B cell (primary cell): ENCODE measurements around the gene SLC25A29. TPM values are rescaled to one million over a fixed set of nuclear protein-coding genes. Genes with fewer than 3 reads are reported as not detected.

Experiments used
- ATAC-seq: fragments of 200-7000 bp; cut with Tn5 transposase; one replicate; pipeline ENCODE4 v1.10.0; 2021; ENCODE audit warnings: low read depth, mild to moderate bottlenecking, moderate number of reproducible peaks, moderate library complexity
- CTCF ChIA-PET: fragments of 350-600 bp; sonication (Branson Sonifier 250); formaldehyde crosslinking; loops from one replicate; lab custom pipeline; 2021; ENCODE audit warnings: antibody characterized with exemption, inconsistent platforms; lab: Charles Lee
- POLR2A ChIA-PET: fragments of 350-600 bp; sonication (Branson Sonifier 250); formaldehyde crosslinking; loops from one replicate; lab custom pipeline; 2021; ENCODE audit warnings: antibody characterized with exemption; lab: Charles Lee
- DNase-seq: peaks from one replicate; pipeline ENCODE4 v3.0.0; 2013
- H2AFZ ChIP-seq: 2 replicates; pipeline ENCODE4 v1.6.1; 2012; ENCODE audit warnings: mild to moderate bottlenecking, low read depth, low read length; ENCODE audit not compliant: insufficient read depth, poor library complexity, severe bottlenecking
- H3K27ac ChIP-seq, 2 donors: 1 replicate in 1 of 2; 2 replicates in 1 of 2; pipeline ENCODE4 v1.5.1; 2012 to 2013; ENCODE audit warnings: low read length in 2 of 2, mild to moderate bottlenecking in 2 of 2, moderate library complexity in 1 of 2
- H3K27me3 ChIP-seq, 4 experiments: fragments of 200-600 bp in 1 of 4; sonication (generic) in 1 of 4; replicated peaks in 1 of 4; 1 replicate in 2 of 4; 2 replicates in 2 of 4; pipeline versions ENCODE4 v1.6.1 to v1.7.0; 2013 to 2016; ENCODE audit warnings: low read length in 3 of 4, mild to moderate bottlenecking in 2 of 4, mixed read lengths in 1 of 4, moderate library complexity in 1 of 4; ENCODE audit not compliant: insufficient read depth in 4 of 4, control insufficient read depth in 3 of 4; ENCODE audit errors: control extremely low read depth in 1 of 4
- H3K36me3 ChIP-seq, 2 experiments: replicated peaks in 1 of 2; 1 replicate in 1 of 2; 2 replicates in 1 of 2; pipeline versions ENCODE4 v1.6.1 to v1.7.1; 2013; ENCODE audit warnings: low read length in 1 of 2; ENCODE audit not compliant: insufficient read depth in 2 of 2, control insufficient read depth in 1 of 2; ENCODE audit errors: control extremely low read depth in 1 of 2, extremely low read depth in 1 of 2
- H3K4me1 ChIP-seq, 2 donors: fragments of 200-600 bp in 1 of 2; sonication (generic) in 1 of 2; 1 replicate in 1 of 2; 2 replicates in 1 of 2; pipeline versions ENCODE4 v1.5.1 to v1.6.1; 2013 to 2017; ENCODE audit warnings: low read length in 2 of 2; ENCODE audit not compliant: control insufficient read depth in 2 of 2, insufficient read depth in 2 of 2
- H3K4me2 ChIP-seq: replicated peaks from 2 replicates; pipeline ENCODE3; 2012; ENCODE audit warnings: mild to moderate bottlenecking, low read depth, low read length; ENCODE audit not compliant: poor library complexity, severe bottlenecking
- H3K4me3 ChIP-seq, 5 experiments: fragments of 200-600 bp in 1 of 5; sonication (generic) in 1 of 5; 1 replicate in 3 of 5; 2 replicates in 2 of 5; pipeline versions ENCODE4 v1.5.1 to v1.7.0; 2011 to 2016; ENCODE audit warnings: low read length in 4 of 5, mild to moderate bottlenecking in 4 of 5, low read depth in 2 of 5, control low read depth in 1 of 5, moderate library complexity in 1 of 5; ENCODE audit not compliant: insufficient read depth in 1 of 5; ENCODE audit errors: control extremely low read depth in 1 of 5, extremely low read depth in 1 of 5
- H3K79me2 ChIP-seq: fragments of 200-600 bp; sonication (generic); one replicate; pipeline ENCODE4 v1.6.0; 2016; ENCODE audit warnings: low read length; ENCODE audit not compliant: control insufficient read depth, insufficient read depth
- H3K9ac ChIP-seq: fragments of 200-600 bp; sonication (generic); 2 replicates; pipeline ENCODE4 v1.6.1; 2017; ENCODE audit warnings: mild to moderate bottlenecking, low read length, moderate library complexity
- H3K9me3 ChIP-seq, 3 donors: one replicate each; pipeline versions ENCODE4 v1.6.1 to v1.7.1; 2013; ENCODE audit warnings: low read length in 2 of 3; ENCODE audit not compliant: control insufficient read depth in 2 of 3, insufficient read depth in 1 of 3; ENCODE audit errors: control extremely low read depth in 1 of 3
- H4K20me1 ChIP-seq: 2 replicates; pipeline ENCODE4 v1.6.0; 2012; ENCODE audit warnings: mild to moderate bottlenecking, low read length; ENCODE audit not compliant: insufficient read depth, control insufficient read depth, poor library complexity, severe bottlenecking
- H3K27ac Mint-ChIP-seq: one replicate; pipeline ENCODE4 v1.8.0; 2021; ENCODE audit warnings: mixed read lengths
- H3K27me3 Mint-ChIP-seq: one replicate; pipeline ENCODE4 v1.8.0; 2021; ENCODE audit warnings: mixed read lengths
- H3K4me1 Mint-ChIP-seq: one replicate; pipeline ENCODE4 v1.8.0; 2021; ENCODE audit warnings: mixed read lengths
- H3K4me3 Mint-ChIP-seq: one replicate; pipeline ENCODE4 v1.8.0; 2021; ENCODE audit warnings: mixed read lengths
- H3K9me3 Mint-ChIP-seq: one replicate; pipeline ENCODE4 v1.8.0; 2022; ENCODE audit warnings: mixed read lengths; ENCODE audit not compliant: insufficient read depth
- CTCF ChIP-seq: fragments of 200-600 bp; IDR thresholded peaks from one replicate; pipeline ENCODE4 v1.8.0; 2022; ENCODE audit warnings: antibody characterized with exemption, mild to moderate bottlenecking
- EZH2 ChIP-seq: IDR thresholded peaks from 2 replicates; pipeline ENCODE4 v1.6.1; 2012; ENCODE audit warnings: borderline replicate concordance, low read depth, mild to moderate bottlenecking, moderate library complexity, low read length; ENCODE audit not compliant: insufficient read depth, poor library complexity, severe bottlenecking
- WGBS: methylation state at CpG from one replicate; pipeline ENCODE4 v1.1.5; 2013; ENCODE audit warnings: missing lambda C conversion rate; ENCODE audit not compliant: insufficient coverage; 5-methylcytosine and 5-hydroxymethylcytosine counted together
- intact Hi-C: fragments of 100-400 bp; cut with micrococcal nuclease; formaldehyde crosslinking; loops from one replicate; pipeline ENCODE4 v1.10.0; 2022
- polyA plus RNA-seq: library from polyadenylated mRNA; depleted of rRNA; stranded (reverse); fragments of >200 nt; gene quantifications from 2 replicates; pipeline ENCODE4 v1.2.3, GENCODE V29; 2012
- total RNA-seq, 2 donors: library from RNA; stranded (reverse); fragments of 120-200 nt in 1 of 2; gene quantifications; 1 replicate in 1 of 2; 2 replicates in 1 of 2; pipeline versions ENCODE4 v1.2.3 to v1.2.4, GENCODE V29; 2013 to 2022

Gene SLC25A29
- total and polyA plus RNA-seq, 2 donors (not counting 1 experiment from before 2014, with no cell fraction given) = 15.1 to 99.9 TPM

- Mint-ChIP-seq H3K4me3 (no peak overlapping the region), H3K27ac (no peak overlapping the region), H3K27me3 (no peaks in the 10 kb centered on the region), H3K4me1 (peaks cover 4% of the 10 kb centered on the region), H3K9me3 (no peaks in the 10 kb centered on the region)
- peaks cover 11 to 21% of the 10 kb centered on the region in 2 experiments for H3K36me3 ChIP-seq
- no peak overlapping the region for H3K4me2 ChIP-seq
- 98% methylated on average over 12 of the region's 12 CpGs for WGBS
- H3K9ac ChIP-seq = no peak overlapping the region
- no peaks in the 10 kb centered on the region for H3K9me3 ChIP-seq
- H3K4me3 ChIP-seq = no peak overlapping the region
- DNase-seq = no peak
- ChIA-PET CTCF (no interaction called here), POLR2A (no interaction called here)
- peaks cover 0 to 4% of the 10 kb centered on the region in 2 donors for H3K4me1 ChIP-seq
- no peaks in the 10 kb centered on the region for H3K79me2 ChIP-seq
- no peak for ATAC-seq
- H4K20me1 ChIP-seq = no peaks in the 10 kb centered on the region
- intact Hi-C loops = no loop called here
- no peak overlapping the region for H2AFZ ChIP-seq
- no peak for TF ChIP-seq CTCF
- TF ChIP-seq EZH2 = no peak
- no peak overlapping the region for H3K27ac ChIP-seq
- H3K27me3 ChIP-seq = no peaks in the 10 kb centered on the region
These were observed 42.0 kb upstream of the SLC25A29 start for GRCh38 chr14:100348253-100348729.

- Histone ChIP-seq H3K9ac (no peak overlapping the region), H3K79me2 (no peaks in the 10 kb centered on the region), H3K4me3 (no peak overlapping the region), H2AFZ (no peak overlapping the region), H3K9me3 (no peaks in the 10 kb centered on the region), H4K20me1 (no peaks in the 10 kb centered on the region), H3K4me1 (peaks cover 8 to 13% of the 10 kb centered on the region in 2 donors), H3K4me2 (no peak overlapping the region), H3K36me3 (peaks cover 10 to 13% of the 10 kb centered on the region in 2 experiments), H3K27me3 (no peaks in the 10 kb centered on the region), H3K27ac (no peak overlapping the region)
- WGBS = 97% methylated on average over 12 of the region's 12 CpGs
- intact Hi-C loops = no loop called here
- peaks cover 14% of the 10 kb centered on the region for H3K4me1 Mint-ChIP-seq
- no peak overlapping the region for H3K27ac Mint-ChIP-seq
- no peaks in the 10 kb centered on the region for H3K27me3 Mint-ChIP-seq
- TF ChIP-seq CTCF (no peak), EZH2 (no peak)
- H3K9me3 Mint-ChIP-seq = no peaks in the 10 kb centered on the region
- POLR2A ChIA-PET = no interaction called here
- no peak for DNase-seq
- no peak for ATAC-seq
- CTCF ChIA-PET = no interaction called here
- H3K4me3 Mint-ChIP-seq = no peak overlapping the region
These were observed 40.3 kb upstream of the SLC25A29 start for GRCh38 chr14:100346306-100347091.
